Gastroesophageal sphincter (tissue), 4 donors: ENCODE measurements around the gene TTYH1. TPM values are rescaled to one million over a fixed set of nuclear protein-coding genes. Genes with fewer than 3 reads are reported as not detected.

ENCODE experiments used
- ATAC-seq: fragments of 150-250 bp; one replicate; pipeline ENCODE4 v1.9.1; 2016; ENCODE audit warnings: mild to moderate bottlenecking, moderate library complexity
- H3K27ac ChIP-seq, 4 donors: fragments of 200-600 bp; sonication (generic) in 3 of 4; 1 replicate in 3 of 4; 2 replicates in 1 of 4; pipeline ENCODE4 v1.5.1; 2016 to 2019
- H3K27me3 ChIP-seq: fragments of 200-600 bp; sonication (generic); one replicate; pipeline ENCODE4 v1.5.1; 2019
- H3K36me3 ChIP-seq, 2 donors: fragments of 200-600 bp; sonication (generic); one replicate each; pipeline ENCODE4 v1.5.1; 2019; ENCODE audit warnings: control low read depth in 1 of 2
- H3K4me1 ChIP-seq, 3 donors: fragments of 200-600 bp; sonication (generic); 1 replicate in 2 of 3; 2 replicates in 1 of 3; pipeline ENCODE4 v1.5.1; 2016 to 2019; ENCODE audit warnings: control low read depth in 2 of 3
- H3K4me3 ChIP-seq, 2 donors: fragments of 200-600 bp; sonication (generic); one replicate each; pipeline ENCODE4 v1.5.1; 2019; ENCODE audit warnings: mild to moderate bottlenecking in 1 of 2, moderate library complexity in 1 of 2
- H3K9me3 ChIP-seq, 3 donors: fragments of 200-600 bp; sonication (generic); one replicate each; pipeline ENCODE4 v1.5.1; 2017 to 2019; ENCODE audit warnings: control low read depth in 2 of 3
- CTCF ChIP-seq, 4 experiments: fragments of 200-600 bp in 2 of 4; fragments of 450-650 bp in 2 of 4; sonication (generic) in 1 of 4; IDR thresholded peaks; one replicate each; pipeline ENCODE4 v1.5.1; 2017 to 2019; ENCODE audit warnings: antibody characterized with exemption in 4 of 4, mild to moderate bottlenecking in 2 of 4, moderate library complexity in 2 of 4
- EP300 ChIP-seq: sonication (generic); formaldehyde crosslinking; IDR thresholded peaks from one replicate; pipeline ENCODE4 v1.6.1; 2017; ENCODE audit warnings: antibody characterized with exemption, mild to moderate bottlenecking
- POLR2A ChIP-seq, 2 donors: fragments of 450-650 bp; IDR thresholded peaks; one replicate each; pipeline ENCODE4 v1.6.1; 2017; ENCODE audit warnings: antibody characterized with exemption in 2 of 2, mild to moderate bottlenecking in 2 of 2, moderate library complexity in 1 of 2
- POLR2AphosphoS5 ChIP-seq: sonication (generic); formaldehyde crosslinking; IDR thresholded peaks from one replicate; pipeline ENCODE4 v1.6.1; 2017; ENCODE audit warnings: antibody characterized with exemption
- WGBS, 2 donors: methylation state at CpG; one replicate each; pipeline ENCODE4 v1.1.5; 2018; ENCODE audit warnings: low coverage in 1 of 2; 5-methylcytosine and 5-hydroxymethylcytosine counted together
- total RNA-seq, 4 donors: library from RNA; depleted of rRNA; stranded (reverse); fragments of >200 nt; gene quantifications; one replicate each; pipeline ENCODE4 v1.1.0, GENCODE V29; 2016

Gene TTYH1
- total RNA-seq, 4 donors from 2014 or later: 1.2 to 19.8 (median 5.5) TPM

DNA sequence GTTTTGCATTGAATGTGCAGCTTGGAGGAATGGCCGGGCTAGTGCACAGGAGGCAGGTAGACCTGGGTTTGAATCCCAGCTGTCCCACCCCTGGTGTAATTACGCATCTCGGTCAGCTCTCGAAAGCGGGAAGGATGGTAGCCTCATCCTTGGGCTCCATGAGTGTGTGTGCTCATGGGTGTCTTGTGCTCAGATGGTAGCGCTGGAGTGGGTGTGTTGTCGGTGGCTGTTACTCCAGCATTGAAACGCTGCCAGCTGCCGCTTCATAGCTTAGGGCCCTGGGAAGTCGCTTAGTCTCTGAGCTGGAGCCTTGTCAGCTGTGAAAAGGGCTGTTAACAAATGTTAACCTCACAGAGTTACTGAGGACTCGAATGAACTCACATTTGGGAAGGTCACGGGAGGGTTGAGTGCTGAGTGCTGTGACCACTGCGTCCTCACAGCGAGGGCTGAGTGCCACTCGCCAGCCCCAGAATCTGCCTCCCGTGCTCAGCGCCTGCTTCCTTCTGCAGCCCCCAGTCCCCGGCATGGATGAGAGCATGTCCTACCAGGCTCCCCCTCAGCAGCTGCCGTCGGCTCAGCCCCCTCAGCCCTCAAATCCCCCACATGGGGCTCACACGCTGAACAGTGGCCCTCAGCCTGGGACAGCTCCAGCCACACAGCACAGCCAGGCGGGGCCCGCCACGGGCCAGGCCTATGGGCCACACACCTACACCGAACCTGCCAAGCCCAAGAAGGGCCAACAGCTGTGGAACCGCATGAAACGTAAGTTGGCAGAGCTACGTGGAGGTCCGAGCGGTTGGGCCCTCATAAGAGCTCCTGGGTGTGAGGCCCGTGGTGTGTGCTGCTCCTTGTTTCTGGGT, 38.9 kb downstream of the TTYH1 start:
- peaks cover 3 to 61% (median 22%) of the 10 kb centered on the region in 3 donors for H3K4me1 ChIP-seq
- H3K4me3 ChIP-seq: no peak overlapping the region
- no peak overlapping the region for H3K27ac ChIP-seq
- no peak for TF ChIP-seq EP300
- TF ChIP-seq POLR2A (IDR thresholded peaks at IDR 0.05): no peak
- TF ChIP-seq CTCF (IDR thresholded peaks at IDR 0.05): no peak
- no peak for TF ChIP-seq POLR2AphosphoS5
- H3K27me3 ChIP-seq: no peaks in the 10 kb centered on the region
- peaks cover 0 to 80% of the 10 kb centered on the region in 2 donors for H3K36me3 ChIP-seq
- WGBS, 2 donors: 80 to 91% methylated on average over 1 to 7 of the region's 31 CpGs
- no peak for ATAC-seq
- H3K9me3 ChIP-seq: no peaks in the 10 kb centered on the region

DNA sequence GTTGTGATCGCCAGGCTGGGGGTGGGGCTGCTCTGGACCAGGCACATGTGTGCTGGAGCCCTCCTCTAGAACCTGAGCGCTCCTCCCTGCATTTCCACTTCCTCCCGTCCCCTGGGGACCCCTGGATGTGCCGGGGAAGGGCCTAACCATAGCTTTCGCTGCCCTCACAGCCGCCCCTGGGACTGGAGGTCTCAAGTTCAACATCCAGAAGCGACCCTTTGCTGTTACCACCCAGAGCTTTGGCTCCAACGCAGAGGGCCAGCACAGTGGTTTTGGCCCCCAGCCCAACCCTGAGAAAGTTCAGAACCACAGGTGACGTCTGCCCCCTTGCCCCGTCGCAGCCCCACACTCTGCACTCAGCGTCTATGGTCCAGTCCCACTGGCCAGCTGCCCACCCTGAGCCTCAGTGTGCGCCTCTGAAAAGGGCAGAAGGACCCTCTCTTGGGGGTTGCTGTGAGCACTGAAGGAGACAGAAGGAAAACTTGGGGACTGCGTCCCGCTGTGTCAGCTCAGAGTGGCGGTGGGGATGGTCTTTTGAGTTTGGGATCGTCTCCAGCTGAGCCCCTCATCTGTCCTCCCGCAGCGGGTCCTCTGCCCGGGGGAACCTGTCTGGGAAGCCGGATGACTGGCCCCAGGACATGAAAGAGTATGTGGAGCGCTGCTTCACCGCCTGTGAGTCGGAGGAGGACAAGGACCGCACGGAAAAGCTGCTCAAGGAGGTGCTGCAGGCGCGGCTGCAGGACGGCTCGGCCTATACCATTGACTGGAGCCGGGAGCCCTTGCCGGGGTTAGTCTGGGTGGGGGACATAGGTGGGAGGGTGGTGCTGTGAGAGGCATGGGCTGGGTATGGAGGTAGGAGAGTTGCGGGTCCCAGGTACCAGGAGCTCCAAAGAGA, 39.8 kb downstream of the TTYH1 start:
- Histone ChIP-seq H3K36me3 (peaks cover 0 to 89% of the 10 kb centered on the region in 2 donors), H3K27me3 (no peaks in the 10 kb centered on the region), H3K4me1 (peaks cover 3 to 65% (median 21%) of the 10 kb centered on the region in 3 donors), H3K9me3 (no peaks in the 10 kb centered on the region), H3K4me3 (no peak overlapping the region), H3K27ac (no peak overlapping the region)
- TF ChIP-seq POLR2AphosphoS5 (no peak), EP300 (no peak), CTCF (IDR thresholded peaks at IDR 0.05) (no peak), POLR2A (IDR thresholded peaks at IDR 0.05) (no peak)
- ATAC-seq: no peak
- WGBS, 2 donors: 83 to 95% methylated on average over 3 to 5 of the region's 33 CpGs

GRCh38 chr19:54455786-54456422, 40.6 kb downstream of the TTYH1 start:
- no peak for ATAC-seq
- WGBS, 2 donors: 92% methylated on average over 4 of the region's 40 CpGs; no CpG with 5 or more reads in 1 of the 2 donors
- Histone ChIP-seq H3K4me3 (no peak overlapping the region), H3K36me3 (peaks cover 0 to 97% of the 10 kb centered on the region in 2 donors), H3K9me3 (no peaks in the 10 kb centered on the region), H3K4me1 (peaks cover 2 to 65% (median 12%) of the 10 kb centered on the region in 3 donors), H3K27ac (no peak overlapping the region), H3K27me3 (no peaks in the 10 kb centered on the region)
- TF ChIP-seq EP300 (no peak), POLR2A (IDR thresholded peaks at IDR 0.05) (no peak), CTCF (IDR thresholded peaks at IDR 0.05) (no peak), POLR2AphosphoS5 (no peak)

DNA sequence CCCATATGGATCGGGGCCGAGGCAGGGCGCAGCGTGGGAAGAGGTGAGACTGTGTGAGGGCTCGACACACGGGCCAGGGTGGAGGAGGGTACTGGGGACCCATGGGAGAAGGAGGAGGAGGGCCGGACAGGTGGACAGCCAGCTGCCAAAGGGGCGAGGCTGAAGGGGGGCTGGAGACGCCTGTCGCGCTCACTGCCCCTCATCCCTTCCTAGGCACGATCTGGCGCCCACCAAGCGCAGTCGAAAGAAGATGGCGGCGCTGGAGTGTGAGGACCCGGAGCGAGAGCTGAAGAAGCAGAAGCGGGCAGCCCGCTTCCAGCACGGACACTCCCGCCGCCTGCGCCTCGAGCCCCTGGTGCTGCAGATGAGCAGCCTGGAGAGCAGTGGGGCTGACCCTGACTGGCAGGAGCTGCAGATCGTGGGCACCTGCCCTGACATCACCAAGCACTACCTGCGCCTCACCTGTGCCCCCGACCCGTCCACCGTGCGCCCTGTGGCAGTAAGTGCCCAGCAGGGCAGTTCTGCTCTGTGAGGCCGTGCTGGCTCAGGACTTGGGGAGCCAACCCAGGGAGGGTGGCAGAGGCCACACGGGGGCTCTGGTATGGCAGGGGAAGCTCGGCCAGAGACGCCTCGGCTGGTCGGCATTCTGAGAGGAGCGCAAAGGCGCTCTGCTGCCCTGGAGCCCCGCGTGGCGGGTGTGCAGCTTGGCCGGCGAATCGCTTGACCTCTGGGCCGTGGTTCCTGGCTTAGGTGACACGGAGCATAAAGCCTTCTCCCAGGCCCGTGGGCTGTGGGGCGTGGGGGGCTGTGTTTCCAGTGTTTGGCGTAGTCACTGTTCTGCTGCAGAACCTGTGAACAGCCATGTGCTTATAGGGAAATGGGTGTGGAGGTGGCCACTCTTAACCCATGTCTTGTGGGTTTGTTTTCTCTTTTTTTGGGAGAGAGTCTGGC, 41.4 kb downstream of the TTYH1 start:
- no peak overlapping the region for H3K4me3 ChIP-seq
- peaks cover 0 to 100% of the 10 kb centered on the region in 2 donors for H3K36me3 ChIP-seq
- TF ChIP-seq POLR2A (IDR thresholded peaks at IDR 0.05): no peak
- no peak for TF ChIP-seq POLR2AphosphoS5
- no peak for TF ChIP-seq CTCF (IDR thresholded peaks at IDR 0.05)
- ATAC-seq: no peak
- H3K4me1 ChIP-seq: peaks cover 0 to 65% (median 9%) of the 10 kb centered on the region in 3 donors
- WGBS, 2 donors: 91 to 92% methylated on average over 8 to 19 of the region's 51 CpGs
- no peaks in the 10 kb centered on the region for H3K9me3 ChIP-seq
- H3K27me3 ChIP-seq: no peaks in the 10 kb centered on the region
- no peak overlapping the region for H3K27ac ChIP-seq
